ENCODE results near the gene KIF6.

The KIF6 gene

GRCh38 chr6:39378175-39378959, 346.8 kb downstream of the KIF6 start:
- no peaks in the 10 kb centered on the region for H3K4me1 Mint-ChIP-seq

GRCh38 chr6:39377539-39377950, 347.7 kb downstream of the KIF6 start:
- no peak for DNase-seq
- no peak overlapping the region for H3K27ac Mint-ChIP-seq
- H3K27me3 Mint-ChIP-seq = no peaks in the 10 kb centered on the region
- no peaks in the 10 kb centered on the region for H3K9me3 Mint-ChIP-seq
- H3K4me1 Mint-ChIP-seq = no peaks in the 10 kb centered on the region
- H3K36me3 Mint-ChIP-seq = no peaks in the 10 kb centered on the region
- H3K4me3 Mint-ChIP-seq = no peak overlapping the region
- CTCF ChIA-PET = no interaction called here

More at GRCh38 chr6:39378175-39378959, 346.8 kb downstream of the KIF6 start:
- H3K4me3 Mint-ChIP-seq = no peak overlapping the region
- no peak for DNase-seq
- H3K27me3 Mint-ChIP-seq = no peaks in the 10 kb centered on the region
- no peaks in the 10 kb centered on the region for H3K9me3 Mint-ChIP-seq
- no peaks in the 10 kb centered on the region for H3K36me3 Mint-ChIP-seq
- CTCF ChIA-PET = no interaction called here
- H3K27ac Mint-ChIP-seq = no peak overlapping the region

- Mint-ChIP-seq H3K27me3 (peaks cover 7% of the 10 kb centered on the region), H3K36me3 (no peaks in the 10 kb centered on the region), H3K4me1 (no peaks in the 10 kb centered on the region), H3K9me3 (no peaks in the 10 kb centered on the region), H3K27ac (no peak overlapping the region), H3K4me3 (no peak overlapping the region)
- no peak for DNase-seq
- CTCF ChIA-PET = no interaction called here
Observed at GRCh38 chr6:39375405-39375804, 349.8 kb downstream of the KIF6 start.

- H3K4me1 Mint-ChIP-seq = no peaks in the 10 kb centered on the region
- no peak for DNase-seq
- no peaks in the 10 kb centered on the region for H3K9me3 Mint-ChIP-seq
- H3K4me3 Mint-ChIP-seq = no peak overlapping the region
- H3K36me3 Mint-ChIP-seq = no peaks in the 10 kb centered on the region
- H3K27ac Mint-ChIP-seq = no peak overlapping the region
- H3K27me3 Mint-ChIP-seq = peaks cover 11% of the 10 kb centered on the region
- CTCF ChIA-PET = interaction anchor here (1.6 kb wide), 1 partner anchor 9 kb away, joined by 7 read pairs; no protein-coding TSS in a partner anchor
Observed at GRCh38 chr6:39370390-39370789, 354.8 kb downstream of the KIF6 start.

GRCh38 chr6:39369987-39370386, 355.2 kb downstream of the KIF6 start:
- Mint-ChIP-seq H3K36me3 (no peaks in the 10 kb centered on the region), H3K9me3 (no peaks in the 10 kb centered on the region), H3K4me3 (no peak overlapping the region), H3K4me1 (no peaks in the 10 kb centered on the region), H3K27ac (no peak overlapping the region), H3K27me3 (peaks cover 11% of the 10 kb centered on the region)
- CTCF ChIA-PET = interaction anchor here (1.6 kb wide), 1 partner anchor 8 kb away, joined by 7 read pairs; no protein-coding TSS in a partner anchor
- no peak for DNase-seq

GRCh38 chr6:39367700-39368099, 357.5 kb downstream of the KIF6 start:
- no peak for DNase-seq
- no peak overlapping the region for H3K4me3 Mint-ChIP-seq
- no peak overlapping the region for H3K27ac Mint-ChIP-seq
- H3K4me1 Mint-ChIP-seq = no peaks in the 10 kb centered on the region
- CTCF ChIA-PET = no interaction called here
- H3K9me3 Mint-ChIP-seq = no peaks in the 10 kb centered on the region
- H3K36me3 Mint-ChIP-seq = no peaks in the 10 kb centered on the region
- peaks cover 11% of the 10 kb centered on the region for H3K27me3 Mint-ChIP-seq

GRCh38 chr6:39366931-39367618, 358.1 kb downstream of the KIF6 start:
- Mint-ChIP-seq H3K4me1 (no peaks in the 10 kb centered on the region), H3K4me3 (no peak overlapping the region), H3K36me3 (no peaks in the 10 kb centered on the region), H3K27ac (no peak overlapping the region), H3K9me3 (no peaks in the 10 kb centered on the region), H3K27me3 (peaks cover 14% of the 10 kb centered on the region)
- CTCF ChIA-PET = interaction anchor here (1.0 kb wide), 1 partner anchor 9 kb away, joined by 3 read pairs; no protein-coding TSS in a partner anchor
- DNase-seq = no peak

- peaks cover 8% of the 10 kb centered on the region for H3K27me3 Mint-ChIP-seq
- CTCF ChIA-PET = interaction anchor here (1.0 kb wide), 1 partner anchor 7 kb away, joined by 3 read pairs; no protein-coding TSS in a partner anchor
- H3K4me3 Mint-ChIP-seq = no peak overlapping the region
- DNase-seq = no peak
- H3K4me1 Mint-ChIP-seq = peaks cover 3% of the 10 kb centered on the region
- H3K36me3 Mint-ChIP-seq = no peaks in the 10 kb centered on the region
- H3K27ac Mint-ChIP-seq = no peak overlapping the region
- no peaks in the 10 kb centered on the region for H3K9me3 Mint-ChIP-seq
Observed at GRCh38 chr6:39365281-39366074, 359.7 kb downstream of the KIF6 start.

- H3K27ac Mint-ChIP-seq = no peak overlapping the region
- no peak for DNase-seq
- no peaks in the 10 kb centered on the region for H3K9me3 Mint-ChIP-seq
- peaks cover 3% of the 10 kb centered on the region for H3K4me1 Mint-ChIP-seq
- CTCF ChIA-PET = interaction anchor here (0.7 to 1.9 kb wide), 6 partner anchors 16 to 1549 kb away, joined by 3 to 8 read pairs (median 5); no protein-coding TSS in a partner anchor
- no peak overlapping the region for H3K4me3 Mint-ChIP-seq
- no peaks in the 10 kb centered on the region for H3K36me3 Mint-ChIP-seq
- H3K27me3 Mint-ChIP-seq = peaks cover 4% of the 10 kb centered on the region
Observed at GRCh38 chr6:39363280-39363679, 361.9 kb downstream of the KIF6 start.

- no peak for DNase-seq
- Mint-ChIP-seq H3K4me3 (no peak overlapping the region), H3K27me3 (peaks cover 4% of the 10 kb centered on the region), H3K9me3 (no peaks in the 10 kb centered on the region), H3K27ac (no peak overlapping the region), H3K36me3 (no peaks in the 10 kb centered on the region), H3K4me1 (peaks cover 3% of the 10 kb centered on the region)
- CTCF ChIA-PET = interaction anchor here (0.7 to 2.0 kb wide), 11 partner anchors 8 to 947 kb away, joined by 3 to 8 read pairs (median 5); no protein-coding TSS in a partner anchor
Observed at GRCh38 chr6:39362487-39362865, 362.7 kb downstream of the KIF6 start.

GRCh38 chr6:39361657-39362486, 363.3 kb downstream of the KIF6 start:
- Mint-ChIP-seq H3K9me3 (no peaks in the 10 kb centered on the region), H3K27me3 (peaks cover 4% of the 10 kb centered on the region), H3K4me1 (peaks cover 3% of the 10 kb centered on the region), H3K4me3 (no peak overlapping the region), H3K27ac (no peak overlapping the region), H3K36me3 (no peaks in the 10 kb centered on the region)
- DNase-seq = peak; percentile 62
- CTCF ChIA-PET = interaction anchor here (0.8 to 2.0 kb wide), 11 partner anchors 8 to 948 kb away, joined by 3 to 8 read pairs (median 5); no protein-coding TSS in a partner anchor

- CTCF ChIA-PET = no interaction called here
- Mint-ChIP-seq H3K36me3 (no peaks in the 10 kb centered on the region), H3K9me3 (no peaks in the 10 kb centered on the region), H3K4me3 (no peak overlapping the region), H3K4me1 (peaks cover 3% of the 10 kb centered on the region), H3K27me3 (peaks cover 4% of the 10 kb centered on the region), H3K27ac (no peak overlapping the region)
- DNase-seq = no peak
Observed at GRCh38 chr6:39360378-39360777, 364.8 kb downstream of the KIF6 start.

- DNase-seq = no peak
- H3K27me3 Mint-ChIP-seq = peaks cover 4% of the 10 kb centered on the region
- CTCF ChIA-PET = interaction anchor here (0.7 kb wide), 1 partner anchor 8 kb away, joined by 3 read pairs; no protein-coding TSS in a partner anchor
Observed at GRCh38 chr6:39357998-39358686, 367.1 kb downstream of the KIF6 start.

More at GRCh38 chr6:39357998-39358686, 367.1 kb downstream of the KIF6 start:
- no peaks in the 10 kb centered on the region for H3K36me3 Mint-ChIP-seq
- H3K4me1 Mint-ChIP-seq = peaks cover 3% of the 10 kb centered on the region
- H3K27ac Mint-ChIP-seq = no peak overlapping the region
- no peak overlapping the region for H3K4me3 Mint-ChIP-seq
- H3K9me3 Mint-ChIP-seq = no peaks in the 10 kb centered on the region
